NB4 (cell line): ENCODE results near the gene ALX4.

Source experiments
- DNase-seq: peaks from one replicate; pipeline ENCODE4 v3.0.0; 2010; ENCODE audit warnings: low read depth
- H3K4me3 ChIP-seq: one replicate; pipeline ENCODE4 v1.5.1; 2011; ENCODE audit warnings: mild to moderate bottlenecking, low read depth, low read length, moderate library complexity
- MYC ChIP-seq: IDR thresholded peaks from 2 replicates; pipeline ENCODE4 v1.6.1; 2011; ENCODE audit warnings: low read depth, low read length
- POLR2A ChIP-seq: IDR thresholded peaks from 2 replicates; pipeline ENCODE4 v1.6.1; 2011; ENCODE audit warnings: mild to moderate bottlenecking; ENCODE audit not compliant: insufficient read length; ENCODE audit errors: extremely low read depth
- TF ChIP-seq, protein P1 (sequence below): IDR thresholded peaks from 2 replicates; pipeline ENCODE4 v1.6.1; 2011; ENCODE audit warnings: low read depth, low read length
- TF ChIP-seq, protein P2 (sequence below): IDR thresholded peaks from one replicate; pipeline ENCODE4 v1.5.1; 2012; ENCODE audit warnings: low read depth, low read length

Gene ALX4

DNA sequence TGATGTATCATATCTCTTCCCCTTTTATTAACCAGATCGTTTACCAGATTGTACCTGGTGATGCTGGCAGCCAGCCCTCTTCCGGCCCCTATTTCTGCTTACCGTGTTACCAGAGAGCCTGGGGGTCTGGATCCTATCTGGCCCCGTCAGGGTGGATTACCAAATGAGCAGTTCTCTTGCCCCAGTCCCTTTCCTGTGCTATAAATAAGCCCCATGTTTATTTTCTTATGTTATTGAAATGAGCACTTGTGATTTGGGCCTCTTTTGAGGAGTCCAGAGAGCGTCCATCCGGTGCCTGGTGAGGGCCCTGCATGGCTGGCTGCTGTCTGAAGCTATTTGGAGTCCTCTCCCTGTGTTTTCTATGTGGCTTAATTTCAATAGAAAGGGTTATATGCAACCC is 59.5 kb downstream of the ALX4 start:
- no peak overlapping the region for H3K4me3 ChIP-seq
- TF ChIP-seq, protein P1, sequence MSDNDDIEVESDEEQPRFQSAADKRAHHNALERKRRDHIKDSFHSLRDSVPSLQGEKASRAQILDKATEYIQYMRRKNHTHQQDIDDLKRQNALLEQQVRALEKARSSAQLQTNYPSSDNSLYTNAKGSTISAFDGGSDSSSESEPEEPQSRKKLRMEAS = no peak
- TF ChIP-seq POLR2A (no peak), MYC (no peak)
- TF ChIP-seq, protein P2, sequence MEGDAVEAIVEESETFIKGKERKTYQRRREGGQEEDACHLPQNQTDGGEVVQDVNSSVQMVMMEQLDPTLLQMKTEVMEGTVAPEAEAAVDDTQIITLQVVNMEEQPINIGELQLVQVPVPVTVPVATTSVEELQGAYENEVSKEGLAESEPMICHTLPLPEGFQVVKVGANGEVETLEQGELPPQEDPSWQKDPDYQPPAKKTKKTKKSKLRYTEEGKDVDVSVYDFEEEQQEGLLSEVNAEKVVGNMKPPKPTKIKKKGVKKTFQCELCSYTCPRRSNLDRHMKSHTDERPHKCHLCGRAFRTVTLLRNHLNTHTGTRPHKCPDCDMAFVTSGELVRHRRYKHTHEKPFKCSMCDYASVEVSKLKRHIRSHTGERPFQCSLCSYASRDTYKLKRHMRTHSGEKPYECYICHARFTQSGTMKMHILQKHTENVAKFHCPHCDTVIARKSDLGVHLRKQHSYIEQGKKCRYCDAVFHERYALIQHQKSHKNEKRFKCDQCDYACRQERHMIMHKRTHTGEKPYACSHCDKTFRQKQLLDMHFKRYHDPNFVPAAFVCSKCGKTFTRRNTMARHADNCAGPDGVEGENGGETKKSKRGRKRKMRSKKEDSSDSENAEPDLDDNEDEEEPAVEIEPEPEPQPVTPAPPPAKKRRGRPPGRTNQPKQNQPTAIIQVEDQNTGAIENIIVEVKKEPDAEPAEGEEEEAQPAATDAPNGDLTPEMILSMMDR = no peak
- DNase-seq = no peak

DNA sequence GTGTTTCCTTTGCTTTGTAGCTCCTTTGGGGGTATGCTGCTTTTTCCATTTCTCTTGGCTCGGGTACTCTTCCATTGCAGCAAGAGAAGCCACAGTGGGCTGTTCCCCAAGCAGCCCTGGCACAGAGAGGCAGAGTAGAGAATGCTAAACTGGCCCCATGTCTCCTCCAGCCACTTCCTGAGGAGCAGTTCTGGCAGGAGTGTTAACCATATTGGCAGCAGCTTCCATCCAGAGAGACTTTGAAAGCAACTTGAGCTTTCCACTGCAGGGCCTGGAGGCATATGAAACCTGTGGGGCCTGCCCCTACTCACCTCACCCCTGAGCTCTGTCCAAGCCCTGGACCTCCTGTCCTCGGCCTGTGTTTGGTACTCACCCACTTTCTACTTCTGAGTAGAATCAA is 61.8 kb downstream of the ALX4 start:
- TF ChIP-seq MYC = no peak
- TF ChIP-seq, protein P2 = no peak
- DNase-seq = no peak
- no peak overlapping the region for H3K4me3 ChIP-seq

DNA sequence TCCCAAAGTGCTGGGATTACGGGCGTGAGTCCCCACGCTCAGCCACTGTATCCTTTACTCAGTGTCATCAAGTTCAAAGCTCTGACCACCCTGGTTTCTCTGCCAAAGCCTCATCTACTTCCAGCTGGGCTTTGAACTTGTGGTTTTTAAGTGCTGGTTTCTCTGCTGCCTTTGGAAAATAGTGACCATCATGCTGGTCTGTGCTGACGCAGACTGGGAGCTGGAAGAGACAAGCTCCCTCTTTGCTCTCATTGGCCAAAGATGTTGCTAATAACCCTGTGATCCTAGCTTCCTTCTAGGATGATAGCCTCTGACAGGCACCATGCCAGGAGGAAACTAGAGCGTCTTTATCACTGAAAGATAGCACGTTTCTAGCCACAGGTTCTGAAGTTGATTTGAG is 62.4 kb downstream of the ALX4 start:
- no peak for DNase-seq
- TF ChIP-seq, protein P1 = no peak
- TF ChIP-seq POLR2A (no peak), MYC (no peak)
- H3K4me3 ChIP-seq = no peak overlapping the region

DNA sequence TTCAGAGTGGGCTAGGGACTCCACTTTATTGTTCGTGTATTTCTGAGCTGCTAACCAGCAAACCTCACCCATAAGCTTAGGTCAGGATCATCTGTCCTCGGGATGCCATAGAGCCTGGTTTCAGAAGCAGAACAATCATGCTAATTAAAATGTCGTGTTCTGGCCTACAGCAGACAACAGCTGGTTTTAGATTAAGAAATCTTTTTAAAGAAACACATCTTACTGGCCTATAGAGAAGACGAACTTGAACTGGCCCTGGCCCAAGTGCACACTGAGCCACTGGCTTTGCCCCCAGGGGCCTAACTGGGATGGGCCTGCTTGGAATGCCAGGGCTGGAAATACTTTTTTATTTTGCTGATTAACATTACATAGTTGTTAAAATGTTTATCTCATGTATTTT is 63.2 kb downstream of the ALX4 start:
- DNase-seq = no peak
- TF ChIP-seq, protein P2 = no peak
- TF ChIP-seq, protein P1 = no peak
- TF ChIP-seq POLR2A (no peak), MYC (no peak)
- H3K4me3 ChIP-seq = no peak overlapping the region

DNA sequence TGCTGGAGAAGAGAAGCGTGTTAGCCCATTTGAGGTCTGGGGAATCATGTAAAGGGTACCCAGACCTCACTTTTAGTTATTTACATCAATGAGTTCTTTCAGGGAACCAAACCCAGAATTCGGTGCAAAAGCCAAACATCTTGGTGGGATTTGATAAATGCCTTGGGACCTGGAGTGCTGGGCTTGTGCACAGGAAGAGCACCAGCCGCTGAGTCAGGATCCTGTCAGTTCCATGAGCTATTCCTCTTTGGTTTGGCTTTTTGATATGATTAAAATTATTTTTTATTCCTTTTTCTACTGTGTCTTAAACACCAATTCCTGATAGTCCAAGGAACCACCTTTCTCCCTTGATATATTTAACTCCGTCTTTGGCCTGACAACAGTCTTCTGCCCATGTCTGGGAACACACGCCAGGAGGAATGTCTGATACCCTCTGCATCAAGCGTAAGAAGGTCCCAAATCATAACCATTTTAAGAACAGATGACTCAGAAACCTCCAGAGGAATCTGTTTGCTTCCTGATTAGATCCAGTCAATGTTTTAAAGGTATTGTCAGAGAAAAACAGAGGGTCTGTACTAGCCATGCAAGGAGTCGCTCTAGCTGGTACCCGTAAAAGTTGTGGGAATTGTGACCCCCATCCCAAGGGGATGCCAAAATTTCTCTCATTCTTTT is 65.2 kb downstream of the ALX4 start:
- DNase-seq = no peak
- no peak overlapping the region for H3K4me3 ChIP-seq
- no peak for TF ChIP-seq MYC
- TF ChIP-seq, protein P2 = no peak
- TF ChIP-seq, protein P1 = no peak
- TF ChIP-seq POLR2A = no peak

DNA sequence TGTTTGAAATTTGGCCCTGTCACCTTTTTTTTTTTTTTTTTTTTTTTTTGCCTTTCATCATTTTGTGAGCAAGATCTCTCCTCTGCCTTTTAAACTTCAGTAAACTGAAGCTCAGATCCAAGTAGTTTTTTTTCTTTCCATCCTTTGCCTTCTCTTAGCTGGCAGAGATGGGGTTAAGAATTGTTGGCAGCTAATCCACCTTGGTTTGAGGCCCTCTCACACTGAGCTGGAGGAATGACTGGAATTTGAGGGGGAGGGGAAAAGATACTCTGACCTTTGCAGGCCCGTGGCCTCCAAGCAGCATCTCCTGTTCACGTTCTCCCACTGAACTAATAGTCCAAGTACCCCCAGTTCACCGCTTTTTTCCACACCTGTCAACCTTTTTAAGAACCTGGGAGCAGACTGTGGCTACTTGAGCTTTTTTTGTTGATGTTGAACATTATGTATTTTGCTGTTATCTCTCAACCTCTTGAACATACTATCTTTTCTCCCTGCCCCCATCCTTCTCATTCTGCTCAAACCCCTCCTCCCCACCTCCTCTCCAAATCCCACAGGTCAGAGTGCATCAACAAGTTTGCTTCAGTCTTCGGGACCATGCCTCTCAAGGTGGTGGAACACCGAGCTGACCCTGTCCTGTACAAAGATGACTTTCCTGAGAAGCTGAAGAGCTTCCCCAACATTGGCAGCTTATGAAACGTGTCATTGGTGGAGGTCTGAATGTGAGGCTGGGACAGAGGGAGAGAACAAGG is 66.2 kb downstream of the ALX4 start:
- no peak overlapping the region for H3K4me3 ChIP-seq
- no peak for TF ChIP-seq POLR2A
- TF ChIP-seq, protein P2 = no peak
- TF ChIP-seq, protein P1 = no peak
- no peak for TF ChIP-seq MYC

More for the DNA sequence above, 66.2 kb downstream of the ALX4 start:
- DNase-seq = no peak
